ENCODE data around the gene GRIFIN.

DNA sequence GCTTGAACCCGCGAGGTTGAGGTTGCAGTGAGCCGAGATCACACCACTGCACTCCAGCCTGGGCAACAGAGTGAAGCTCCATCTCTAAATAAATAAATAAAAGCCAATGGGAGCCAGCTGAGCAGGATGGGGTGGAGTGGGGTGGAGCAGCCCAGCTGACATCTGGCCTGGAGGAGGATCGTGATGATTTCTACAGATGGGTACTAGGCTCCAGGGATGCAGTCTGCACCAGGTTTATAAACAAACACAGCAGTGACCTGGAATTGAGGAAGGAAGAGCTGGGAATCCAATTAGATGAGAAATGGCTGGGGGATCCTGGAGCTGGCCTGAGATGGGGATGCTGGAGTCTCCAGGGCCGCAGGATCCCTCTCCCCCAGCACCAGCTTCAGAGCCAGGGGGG lies 7.3 kb upstream of the GRIFIN start:
- no peak for TF ChIP-seq CTCF (conservative IDR thresholded peaks at IDR 0.05; ENCODE audit: low read length)
- no peak for TF ChIP-seq EZH2phosphoT487 (IDR thresholded peaks at IDR 0.05; ENCODE audit: borderline replicate concordance)
